HEK293 (cell line): ENCODE measurements around the gene LBHD2.
A peak's percentile ranks its signal among the peaks of the same experiment; 100 is the strongest.

Experiments used
- CTCF ChIA-PET: fragments of 350-600 bp; formaldehyde crosslinking; extraction: SDS; loops from one replicate; lab custom pipeline; 2021; ENCODE audit warnings: antibody characterized with exemption; lab: Yijun Ruan, JAX
- POLR2A ChIA-PET: fragments of 300-600 bp; formaldehyde crosslinking; extraction: SDS; loops from one replicate; lab custom pipeline; 2020; ENCODE audit warnings: antibody characterized with exemption, inconsistent platforms; lab: Yijun Ruan, JAX
- H3K27ac ChIP-seq: fragments of 200-500 bp; sonication (Bioruptor generic); 2 replicates; pipeline ENCODE4 v1.5.1; 2014; ENCODE audit warnings: low read depth, low read length, control low read depth, inconsistent platforms; ENCODE audit errors: extremely low read depth
- H3K36me3 ChIP-seq, 2 experiments: fragments of 200-500 bp in 1 of 2; sonication (Bioruptor generic) in 1 of 2; 1 replicate in 1 of 2; 2 replicates in 1 of 2; pipeline ENCODE4 v1.5.1; 2014 to 2017; ENCODE audit warnings: inconsistent platforms in 2 of 2, low read length in 2 of 2; ENCODE audit not compliant: control insufficient read depth in 2 of 2, insufficient read depth in 1 of 2
- H3K4me1 ChIP-seq: fragments of 200-500 bp; sonication (Bioruptor generic); 2 replicates; pipeline ENCODE4 v1.5.1; 2014; ENCODE audit warnings: mild to moderate bottlenecking, low read length, inconsistent platforms; ENCODE audit not compliant: control insufficient read depth, insufficient read depth
- H3K4me3 ChIP-seq: 2 replicates; pipeline ENCODE4 v1.5.1; 2011; ENCODE audit warnings: low read depth, mild to moderate bottlenecking, control low read depth, low read length, moderate library complexity
- H3K9me3 ChIP-seq: fragments of 200-500 bp; sonication (Bioruptor generic); 2 replicates; pipeline ENCODE4 v1.5.1; 2014; ENCODE audit warnings: low read depth, low read length, inconsistent platforms; ENCODE audit not compliant: control insufficient read depth, insufficient read depth
- EGR2 ChIP-seq: fragments of 450-650 bp; formaldehyde crosslinking; IDR thresholded peaks from 2 replicates; pipeline ENCODE4 v1.5.1; 2016; ENCODE audit warnings: low read depth, missing biosample characterization, missing genetic modification characterization
- GLIS1 ChIP-seq: fragments of 450-650 bp; formaldehyde crosslinking; IDR thresholded peaks from 2 replicates; pipeline ENCODE4 v1.5.1; 2016; ENCODE audit warnings: missing biosample characterization, missing genetic modification characterization
- GLIS2 ChIP-seq: fragments of 450-650 bp; formaldehyde crosslinking; IDR thresholded peaks from 2 replicates; pipeline ENCODE4 v1.5.1; 2016; ENCODE audit warnings: missing biosample characterization, missing genetic modification characterization
- KLF16 ChIP-seq: fragments of 450-650 bp; formaldehyde crosslinking; IDR thresholded peaks from 2 replicates; pipeline ENCODE4 v1.5.1; 2017; ENCODE audit warnings: missing biosample characterization, missing genetic modification characterization
- KLF7 ChIP-seq: fragments of 450-650 bp; formaldehyde crosslinking; IDR thresholded peaks from 2 replicates; pipeline ENCODE4 v1.5.1; 2016; ENCODE audit warnings: missing biosample characterization, missing genetic modification characterization, borderline replicate concordance
- KLF8 ChIP-seq: fragments of 450-650 bp; formaldehyde crosslinking; IDR thresholded peaks from 2 replicates; pipeline ENCODE4 v1.5.1; 2016; ENCODE audit warnings: missing biosample characterization, missing genetic modification characterization
- KLF9 ChIP-seq: fragments of 450-650 bp; formaldehyde crosslinking; IDR thresholded peaks from 2 replicates; pipeline ENCODE4 v1.5.1; 2016; ENCODE audit warnings: missing biosample characterization, missing genetic modification characterization, low read depth
- PRDM10 ChIP-seq: fragments of 450-650 bp; formaldehyde crosslinking; IDR thresholded peaks from 2 replicates; pipeline ENCODE4 v1.5.1; 2016; ENCODE audit warnings: missing biosample characterization, missing genetic modification characterization
- YY1 ChIP-seq: fragments of 450-650 bp; formaldehyde crosslinking; IDR thresholded peaks from 2 replicates; pipeline ENCODE4 v1.5.1; 2018; ENCODE audit warnings: missing biosample characterization, missing genetic modification characterization
- ZBTB11 ChIP-seq: fragments of 450-650 bp; formaldehyde crosslinking; conservative IDR thresholded peaks from 2 replicates; pipeline ENCODE4 v1.5.1; 2016; ENCODE audit warnings: low read depth, missing biosample characterization, missing genetic modification characterization
- ZBTB17 ChIP-seq: fragments of 450-650 bp; formaldehyde crosslinking; IDR thresholded peaks from 2 replicates; pipeline ENCODE4 v1.5.1; 2016; ENCODE audit warnings: missing biosample characterization, missing genetic modification characterization
- ZBTB20 ChIP-seq: fragments of 450-650 bp; formaldehyde crosslinking; IDR thresholded peaks from 2 replicates; pipeline ENCODE4 v1.5.1; 2016; ENCODE audit warnings: missing biosample characterization, missing genetic modification characterization
- ZBTB26 ChIP-seq: fragments of 450-650 bp; formaldehyde crosslinking; optimal IDR thresholded peaks from 2 replicates; pipeline ENCODE3; 2016; ENCODE audit warnings: missing biosample characterization, mild to moderate bottlenecking, missing genetic modification characterization
- ZBTB7A ChIP-seq: fragments of 450-650 bp; formaldehyde crosslinking; IDR thresholded peaks from 2 replicates; pipeline ENCODE4 v1.5.1; 2016; ENCODE audit warnings: low read depth, missing biosample characterization, missing genetic modification characterization
- ZBTB8A ChIP-seq: fragments of 450-650 bp; formaldehyde crosslinking; IDR thresholded peaks from 2 replicates; pipeline ENCODE4 v1.5.1; 2016; ENCODE audit warnings: missing biosample characterization, missing genetic modification characterization
- ZNF175 ChIP-seq: fragments of 450-650 bp; formaldehyde crosslinking; IDR thresholded peaks from 2 replicates; pipeline ENCODE4 v1.5.1; 2016; ENCODE audit warnings: missing biosample characterization, missing genetic modification characterization
- ZNF292 ChIP-seq: fragments of 450-650 bp; formaldehyde crosslinking; IDR thresholded peaks from 2 replicates; pipeline ENCODE4 v1.5.1; 2016; ENCODE audit warnings: low read depth, missing biosample characterization, missing genetic modification characterization, borderline replicate concordance
- ZNF335 ChIP-seq: fragments of 450-650 bp; formaldehyde crosslinking; conservative IDR thresholded peaks from 2 replicates; pipeline ENCODE4 v1.5.1; 2016; ENCODE audit warnings: missing biosample characterization, missing genetic modification characterization
- ZNF341 ChIP-seq: fragments of 450-650 bp; formaldehyde crosslinking; IDR thresholded peaks from 2 replicates; pipeline ENCODE4; 2016; ENCODE audit warnings: low read depth, missing biosample characterization, missing genetic modification characterization
- ZNF510 ChIP-seq: fragments of 450-650 bp; formaldehyde crosslinking; IDR thresholded peaks from 2 replicates; pipeline ENCODE4 v1.5.1; 2018; ENCODE audit warnings: mild to moderate bottlenecking, missing genetic modification characterization, missing biosample characterization; ENCODE audit not compliant: insufficient replicate concordance
- ZNF513 ChIP-seq: fragments of 450-650 bp; IDR thresholded peaks from 2 replicates; pipeline ENCODE4 v1.5.1; 2018; ENCODE audit warnings: missing biosample characterization, missing genetic modification characterization
- ZNF624 ChIP-seq: fragments of 450-650 bp; formaldehyde crosslinking; IDR thresholded peaks from 2 replicates; pipeline ENCODE4 v1.5.1; 2017; ENCODE audit warnings: missing biosample characterization, missing genetic modification characterization
- ZNF654 ChIP-seq: fragments of 450-650 bp; formaldehyde crosslinking; IDR thresholded peaks from 2 replicates; pipeline ENCODE4 v1.5.1; 2016; ENCODE audit warnings: low read depth, missing biosample characterization, missing genetic modification characterization
- ZNF777 ChIP-seq: fragments of 450-650 bp; formaldehyde crosslinking; IDR thresholded peaks from 2 replicates; pipeline ENCODE4 v1.5.1; 2017; ENCODE audit warnings: missing biosample characterization, missing genetic modification characterization, borderline replicate concordance
- ZNF785 ChIP-seq: fragments of 450-650 bp; formaldehyde crosslinking; IDR thresholded peaks from 2 replicates; pipeline ENCODE4 v1.5.1; 2016; ENCODE audit warnings: missing biosample characterization, missing genetic modification characterization

Gene LBHD2

GRCh38 chr14:103056322-103057027 is 27.5 kb upstream of the LBHD2 start (continued):
- no peak for TF ChIP-seq ZNF654
- TF ChIP-seq ZNF175 (tag by site-specific recombination): no peak
- peak; percentile 65 for TF ChIP-seq ZBTB11 (tag by site-specific recombination)
- TF ChIP-seq ZNF341 (tag by site-specific recombination): peak; percentile 32; the same call in 1 of the 2 replicates
- TF ChIP-seq ZBTB17 (tag by site-specific recombination): peak; percentile 76
- peak; percentile 75 for TF ChIP-seq EGR2 (tag by site-specific recombination)
- no peak; the same call in none of the 2 replicates for TF ChIP-seq ZNF335
- TF ChIP-seq KLF7 (tag by site-specific recombination): no peak
- peak; percentile 82 for TF ChIP-seq GLIS2 (tag by site-specific recombination)
- no peak for TF ChIP-seq ZNF624 (tag by site-specific recombination)
- peak; percentile 47; the same call in 1 of the 2 replicates for TF ChIP-seq GLIS1 (tag by site-specific recombination)
- no peak for TF ChIP-seq ZNF510 (tag by site-specific recombination)
- peak; percentile 24; the same call in 1 of the 2 replicates for TF ChIP-seq PRDM10 (tag by site-specific recombination)
- peak; percentile 80 for TF ChIP-seq KLF9 (tag by site-specific recombination)

GRCh38 chr14:103057028-103057371 is 27.0 kb upstream of the LBHD2 start:
- no peaks in the 10 kb centered on the region for H3K9me3 ChIP-seq
- no peaks in the 10 kb centered on the region for H3K36me3 ChIP-seq
- TF ChIP-seq ZBTB26 (tag by site-specific recombination) (peak; percentile 91), ZBTB8A (tag by site-specific recombination) (peak; percentile 37; the same call in 1 of the 2 replicates), ZNF777 (no peak), ZNF335 (peak; percentile 20; the same call in 1 of the 2 replicates), KLF9 (tag by site-specific recombination) (no peak), KLF8 (tag by site-specific recombination) (0 out of 2 replicates have a peak, but pooled peaks have one; percentile 34), ZNF513 (tag by site-specific recombination) (no peak), ZBTB7A (tag by site-specific recombination) (no peak), YY1 (tag by site-specific recombination) (0 out of 2 replicates have a peak, but pooled peaks have one; percentile 25), KLF16 (tag by site-specific recombination) (no peak), ZNF292 (tag by site-specific recombination) (no peak), ZBTB20 (tag by site-specific recombination) (0 out of 2 replicates have a peak, but pooled peaks have one; percentile 25), ZNF785 (tag by site-specific recombination) (0 out of 2 replicates have a peak, but pooled peaks have one; percentile 38)
- peak overlapping the region; percentile 97 for H3K4me3 ChIP-seq
- ChIA-PET CTCF (interaction anchor here (1.4 kb wide), 1 partner anchor 18 kb away, joined by 4 read pairs; no protein-coding TSS in a partner anchor), POLR2A (interaction anchor here (0.7 to 0.9 kb wide), 2 partner anchors 13 to 81 kb away, joined by 3 to 4 read pairs; no protein-coding TSS in a partner anchor)
- peak overlapping the region; percentile 92 for H3K27ac ChIP-seq
- H3K4me1 ChIP-seq: peaks cover 9% of the 10 kb centered on the region; the same call in 1 of the 2 replicates
